Measurements from ENCODE around the gene CIAPIN1.
A peak's percentile ranks its signal among the peaks of the same experiment; 100 is the strongest.

CIAPIN1 gene

DNA sequence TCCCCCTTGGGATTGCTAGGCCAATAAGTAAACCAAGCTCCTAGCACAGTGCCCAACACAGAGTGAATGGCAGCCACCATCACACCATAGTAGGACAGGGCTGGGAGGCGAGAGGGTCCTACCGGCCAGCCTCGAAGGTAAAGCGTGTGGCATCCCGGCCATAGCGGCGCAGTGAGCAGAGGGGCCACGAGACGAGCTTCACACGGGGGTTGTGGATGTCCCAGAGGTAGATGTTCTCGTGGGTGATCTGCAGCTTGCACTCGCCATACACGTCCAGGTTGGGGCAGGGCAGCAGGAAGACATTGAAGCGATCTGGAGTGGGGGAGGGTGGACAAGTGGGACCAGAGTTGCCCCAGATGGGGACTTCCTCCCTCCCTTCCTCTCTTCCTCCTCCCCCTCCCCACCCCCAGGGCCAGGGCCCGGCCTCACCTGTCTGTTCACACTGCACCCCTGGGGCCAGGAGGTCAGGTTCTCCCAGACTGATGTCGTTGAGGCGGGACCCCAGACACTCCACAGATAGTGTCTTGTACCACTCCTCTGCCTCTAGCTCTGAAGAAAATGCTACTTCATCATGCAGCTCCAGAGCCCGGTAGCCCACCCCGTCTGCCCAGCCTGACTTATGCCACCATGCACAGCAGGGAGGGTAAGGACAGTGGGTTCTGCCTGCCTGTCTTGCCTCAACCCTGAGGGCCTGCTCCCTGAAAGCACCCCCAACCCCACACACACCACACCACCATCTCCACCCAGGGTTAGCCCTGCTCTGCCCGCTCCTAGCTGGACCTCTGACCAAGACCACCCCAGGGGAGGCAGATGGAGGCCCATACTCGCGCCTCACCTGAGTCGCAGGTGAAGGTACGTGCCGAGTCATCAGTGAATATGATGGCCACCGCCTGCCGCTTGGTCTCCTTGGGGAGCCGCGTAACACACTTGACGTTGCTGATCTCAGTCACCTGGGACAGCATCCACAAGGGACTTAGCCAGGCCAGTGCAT is 27.8 kb upstream of the CIAPIN1 start:
- Histone ChIP-seq H3K27me3 (ENCODE audit: insufficient read depth, insufficient read length) (no peaks in the 10 kb centered on the region), H3K36me3 (ENCODE audit: insufficient read depth, insufficient read length, low read length) (peaks cover 55% of the 10 kb centered on the region), H3K4me1 (ENCODE audit: insufficient read depth, insufficient read length) (peaks cover 54% of the 10 kb centered on the region), H3K4me3 (ENCODE audit: insufficient read length, low read depth) (no peak overlapping the region), H3K9me3 (ENCODE audit: insufficient read depth, low read length) (no peaks in the 10 kb centered on the region), H3K9ac (ENCODE audit: insufficient read length, low read depth) (no peak overlapping the region)
- DNase-seq (ENCODE audit: low read depth, low spot score), result no peak
- TF ChIP-seq YY1 (IDR thresholded peaks at IDR 0.05; ENCODE audit: insufficient read depth, insufficient read length) (no peak), SUZ12 (IDR thresholded peaks at IDR 0.05; ENCODE audit: extremely low read depth, insufficient read depth, insufficient read length) (no peak), ZNF274 (IDR thresholded peaks at IDR 0.05; ENCODE audit: low read depth, low read length) (no peak)

DNA sequence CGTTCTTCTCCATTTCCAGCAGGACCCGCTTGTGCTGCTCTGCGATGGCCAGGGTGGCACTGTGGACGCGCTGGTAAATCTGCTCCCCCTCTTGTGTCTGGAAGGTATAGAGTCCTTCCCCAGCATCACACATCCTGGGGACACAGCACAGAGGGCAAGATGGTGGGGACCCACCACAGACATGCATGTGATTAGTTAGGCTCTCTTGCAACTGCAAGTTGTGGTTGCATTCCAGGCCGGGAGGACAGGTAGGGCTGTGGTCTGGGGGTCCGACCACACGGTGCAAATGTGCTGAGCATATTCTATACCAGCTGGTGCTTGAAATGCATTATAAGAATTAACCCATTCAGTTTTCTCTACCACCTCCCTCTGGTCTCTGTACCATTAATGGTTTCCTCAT is 26.7 kb upstream of the CIAPIN1 start:
- Histone ChIP-seq H3K9me3 (ENCODE audit: insufficient read depth, low read length) (no peaks in the 10 kb centered on the region), H3K4me3 (ENCODE audit: insufficient read length, low read depth) (no peak overlapping the region), H3K27me3 (ENCODE audit: insufficient read depth, insufficient read length) (no peaks in the 10 kb centered on the region), H3K9ac (ENCODE audit: insufficient read length, low read depth) (no peak overlapping the region), H3K4me1 (ENCODE audit: insufficient read depth, insufficient read length) (peaks cover 52% of the 10 kb centered on the region), H3K36me3 (ENCODE audit: insufficient read depth, insufficient read length, low read length) (peaks cover 66% of the 10 kb centered on the region)
- DNase-seq (ENCODE audit: low read depth, low spot score), result no peak
- TF ChIP-seq ZNF274 (IDR thresholded peaks at IDR 0.05; ENCODE audit: low read depth, low read length) (no peak), YY1 (IDR thresholded peaks at IDR 0.05; ENCODE audit: insufficient read depth, insufficient read length) (no peak)

DNA sequence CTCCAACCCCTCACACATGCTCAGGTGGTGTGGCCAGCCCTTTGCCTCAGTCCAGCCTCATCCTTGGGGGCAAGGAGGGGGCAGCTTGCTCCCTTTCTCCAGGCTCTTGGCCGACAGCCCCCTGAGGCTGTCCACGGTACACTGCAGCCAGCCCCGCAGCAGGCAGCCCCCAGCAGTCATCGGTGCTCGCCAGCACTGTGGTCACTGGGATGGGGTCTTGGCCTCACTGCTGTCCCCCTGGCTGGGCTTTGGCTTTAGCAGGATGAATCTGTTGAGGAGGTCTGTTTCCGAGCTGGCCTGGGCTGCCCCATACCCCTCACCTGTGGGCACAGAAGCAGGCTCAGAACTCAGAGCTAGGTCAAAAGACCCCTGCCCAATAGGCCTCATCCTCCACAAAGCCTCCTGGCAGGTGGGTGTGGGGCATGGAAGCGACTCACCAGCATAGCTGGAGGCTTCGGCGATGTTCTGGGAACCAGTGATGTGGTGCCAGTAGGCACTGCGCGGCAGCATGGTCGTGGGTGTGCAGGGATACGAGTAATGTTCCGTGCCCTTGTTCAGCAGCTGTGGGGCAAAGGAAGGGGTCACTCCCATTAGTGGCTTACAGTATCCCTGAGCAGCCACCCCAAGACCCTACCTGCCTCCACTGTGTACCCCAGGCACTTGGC is 26.1 kb upstream of the CIAPIN1 start:
- DNase-seq (ENCODE audit: low read depth, low spot score), result no peak
- Histone ChIP-seq H3K9me3 (ENCODE audit: insufficient read depth, low read length) (no peaks in the 10 kb centered on the region), H3K9ac (ENCODE audit: insufficient read length, low read depth) (no peak overlapping the region), H3K4me1 (ENCODE audit: insufficient read depth, insufficient read length) (peaks cover 51% of the 10 kb centered on the region), H3K4me3 (ENCODE audit: insufficient read length, low read depth) (no peak overlapping the region), H3K27me3 (ENCODE audit: insufficient read depth, insufficient read length) (no peaks in the 10 kb centered on the region), H3K36me3 (ENCODE audit: insufficient read depth, insufficient read length, low read length) (peaks cover 71% of the 10 kb centered on the region)
- no peak for TF ChIP-seq ZNF274 (IDR thresholded peaks at IDR 0.05; ENCODE audit: low read depth, low read length)
- TF ChIP-seq SUZ12 (IDR thresholded peaks at IDR 0.05; ENCODE audit: extremely low read depth, insufficient read depth, insufficient read length), result no peak
- no peak for TF ChIP-seq YY1 (IDR thresholded peaks at IDR 0.05; ENCODE audit: insufficient read depth, insufficient read length)

DNA sequence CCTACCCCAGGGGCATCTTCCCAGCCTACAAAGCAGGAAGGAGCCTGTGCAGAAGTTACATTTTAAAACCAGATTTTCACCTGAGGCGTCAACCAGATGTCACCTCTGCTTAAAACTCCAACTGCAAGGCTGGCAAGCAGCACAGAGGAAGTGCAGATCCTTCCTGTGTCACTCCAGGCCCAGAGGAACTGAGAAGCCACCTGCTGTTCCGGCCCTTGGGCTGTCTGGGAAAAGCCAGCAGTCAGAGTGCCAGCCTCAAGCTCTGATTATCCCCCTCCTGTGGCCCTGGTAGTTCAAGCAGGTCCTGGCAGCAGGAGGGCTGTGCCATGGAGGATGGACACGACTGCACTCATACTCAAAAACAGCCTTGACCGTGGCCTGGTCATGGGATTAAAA is 25.5 kb upstream of the CIAPIN1 start:
- Histone ChIP-seq H3K36me3 (ENCODE audit: insufficient read depth, insufficient read length, low read length) (peaks cover 75% of the 10 kb centered on the region), H3K9ac (ENCODE audit: insufficient read length, low read depth) (peak overlapping the region; percentile 61), H3K4me1 (ENCODE audit: insufficient read depth, insufficient read length) (peaks cover 45% of the 10 kb centered on the region), H3K27me3 (ENCODE audit: insufficient read depth, insufficient read length) (no peaks in the 10 kb centered on the region), H3K4me3 (ENCODE audit: insufficient read length, low read depth) (no peak overlapping the region), H3K9me3 (ENCODE audit: insufficient read depth, low read length) (no peaks in the 10 kb centered on the region)
- TF ChIP-seq SUZ12 (IDR thresholded peaks at IDR 0.05; ENCODE audit: extremely low read depth, insufficient read depth, insufficient read length), result no peak
- no peak for TF ChIP-seq YY1 (IDR thresholded peaks at IDR 0.05; ENCODE audit: insufficient read depth, insufficient read length)
- TF ChIP-seq ZNF274 (IDR thresholded peaks at IDR 0.05; ENCODE audit: low read depth, low read length), result no peak
- DNase-seq (ENCODE audit: low read depth, low spot score), result no peak

DNA sequence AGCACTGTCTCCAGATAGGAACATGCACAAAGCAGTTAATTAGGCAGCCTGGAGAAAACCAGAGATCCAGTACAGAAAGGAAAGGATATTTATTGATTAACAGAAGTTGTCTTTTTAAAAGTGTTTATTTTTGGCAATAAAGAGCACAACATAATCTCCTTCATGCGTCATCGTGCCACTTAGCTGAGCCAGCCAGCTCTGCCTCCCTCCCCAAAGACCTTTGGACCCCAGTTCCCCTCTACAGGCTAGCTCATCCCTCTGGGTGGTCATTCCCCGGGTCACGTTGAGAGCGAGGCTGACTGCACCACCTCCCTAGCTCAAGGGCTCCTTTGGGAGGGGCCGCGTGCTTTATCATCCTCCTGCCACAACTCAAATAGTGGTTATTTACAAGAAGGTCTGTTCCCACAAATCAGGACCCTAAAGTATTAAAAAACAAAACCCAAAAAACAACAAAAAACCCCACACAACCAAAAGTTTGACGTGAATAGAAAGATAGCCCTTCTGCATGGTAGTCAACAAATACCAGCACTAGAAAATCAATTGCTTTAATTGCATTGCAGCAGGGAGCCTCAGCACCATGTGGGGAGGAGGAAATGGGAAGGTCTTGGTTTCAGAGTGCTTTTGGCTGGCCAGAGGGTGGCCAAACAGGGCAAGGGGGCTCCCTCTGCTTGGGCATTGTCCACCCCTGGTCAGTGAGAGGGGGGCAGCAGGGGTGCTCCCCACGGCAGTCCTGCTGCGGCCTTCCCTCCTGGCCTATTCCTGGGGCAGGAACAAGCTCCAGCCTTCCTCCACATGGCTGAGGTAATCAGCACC is 24.9 kb upstream of the CIAPIN1 start:
- peak overlapping the region; percentile 61 for H3K9ac ChIP-seq (ENCODE audit: insufficient read length, low read depth)
- H3K36me3 ChIP-seq (ENCODE audit: insufficient read depth, insufficient read length, low read length), result peaks cover 79% of the 10 kb centered on the region
- no peak for DNase-seq (ENCODE audit: low read depth, low spot score)
- TF ChIP-seq ZNF274 (IDR thresholded peaks at IDR 0.05; ENCODE audit: low read depth, low read length) (no peak), YY1 (IDR thresholded peaks at IDR 0.05; ENCODE audit: insufficient read depth, insufficient read length) (no peak), SUZ12 (IDR thresholded peaks at IDR 0.05; ENCODE audit: extremely low read depth, insufficient read depth, insufficient read length) (no peak)
- peaks cover 39% of the 10 kb centered on the region for H3K4me1 ChIP-seq (ENCODE audit: insufficient read depth, insufficient read length)
- no peaks in the 10 kb centered on the region for H3K9me3 ChIP-seq (ENCODE audit: insufficient read depth, low read length)
- no peaks in the 10 kb centered on the region for H3K27me3 ChIP-seq (ENCODE audit: insufficient read depth, insufficient read length)
- H3K4me3 ChIP-seq (ENCODE audit: insufficient read length, low read depth), result no peak overlapping the region

DNA sequence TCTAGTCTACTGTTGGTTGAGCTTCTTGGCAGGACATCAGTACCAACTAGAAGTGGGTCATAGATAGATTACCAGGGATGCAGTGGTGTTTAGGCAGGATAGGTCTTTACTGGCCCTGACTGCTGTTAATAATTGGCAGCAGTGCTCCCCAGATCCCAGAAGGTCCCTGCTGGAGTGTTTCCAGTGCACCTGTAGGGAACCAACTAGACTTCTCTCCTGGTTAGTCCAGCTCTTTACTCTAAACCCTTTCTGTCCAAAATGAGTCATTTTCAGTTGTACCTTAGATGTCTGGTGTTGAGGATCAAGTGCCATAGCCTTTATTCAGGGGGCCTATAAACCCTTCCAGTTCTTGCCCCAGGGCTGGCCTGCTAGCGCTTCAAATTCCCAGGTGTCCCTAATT is 24.0 kb upstream of the CIAPIN1 start:
- Histone ChIP-seq H3K4me3 (ENCODE audit: insufficient read length, low read depth) (no peak overlapping the region), H3K9me3 (ENCODE audit: insufficient read depth, low read length) (no peaks in the 10 kb centered on the region), H3K4me1 (ENCODE audit: insufficient read depth, insufficient read length) (peaks cover 37% of the 10 kb centered on the region), H3K9ac (ENCODE audit: insufficient read length, low read depth) (no peak overlapping the region), H3K27me3 (ENCODE audit: insufficient read depth, insufficient read length) (no peaks in the 10 kb centered on the region), H3K36me3 (ENCODE audit: insufficient read depth, insufficient read length, low read length) (peaks cover 85% of the 10 kb centered on the region)
- TF ChIP-seq SUZ12 (IDR thresholded peaks at IDR 0.05; ENCODE audit: extremely low read depth, insufficient read depth, insufficient read length) (no peak), ZNF274 (IDR thresholded peaks at IDR 0.05; ENCODE audit: low read depth, low read length) (no peak), YY1 (IDR thresholded peaks at IDR 0.05; ENCODE audit: insufficient read depth, insufficient read length) (no peak)
- no peak for DNase-seq (ENCODE audit: low read depth, low spot score)
